Neutrophil (primary cell): ENCODE measurements around the gene ATP8B1.

Source experiments
- H3K27ac ChIP-seq: fragments of 200-600 bp; sonication (generic); 2 replicates; pipeline ENCODE4 v1.5.1; 2016; ENCODE audit warnings: mild to moderate bottlenecking, moderate library complexity
- H3K27me3 ChIP-seq: fragments of 200-600 bp; sonication (generic); 2 replicates; pipeline ENCODE4 v1.6.0; 2016; ENCODE audit warnings: mild to moderate bottlenecking
- H3K36me3 ChIP-seq: fragments of 200-600 bp; sonication (generic); 2 replicates; pipeline ENCODE4 v1.5.1; 2017
- H3K4me1 ChIP-seq, 2 experiments: fragments of 200-600 bp in 1 of 2; sonication (generic) in 1 of 2; 1 replicate in 1 of 2; 2 replicates in 1 of 2; pipeline versions ENCODE4 v1.5.1 to v1.6.1; 2013 to 2016; ENCODE audit warnings: low read depth in 1 of 2, low read length in 1 of 2, mild to moderate bottlenecking in 1 of 2, moderate library complexity in 1 of 2; ENCODE audit not compliant: control insufficient read depth in 1 of 2, insufficient read depth in 1 of 2
- H3K4me3 ChIP-seq, 2 experiments: fragments of 200-600 bp in 1 of 2; sonication (generic) in 1 of 2; 1 replicate in 1 of 2; 2 replicates in 1 of 2; pipeline ENCODE4 v1.5.1; 2013 to 2016; ENCODE audit warnings: low read depth in 1 of 2, low read length in 1 of 2, mild to moderate bottlenecking in 1 of 2, moderate library complexity in 1 of 2
- H3K9me3 ChIP-seq: fragments of 200-600 bp; sonication (generic); 2 replicates; pipeline ENCODE4 v1.5.1; 2016
- CTCF ChIP-seq: fragments of 200-600 bp; sonication (generic); IDR thresholded peaks from 2 replicates; pipeline ENCODE4 v1.5.1; 2016; ENCODE audit warnings: antibody characterized with exemption

The ATP8B1 gene

GRCh38 chr18:57698571-57699276 is 104.4 kb downstream of the ATP8B1 start:
- Histone ChIP-seq H3K4me3 (no peak overlapping the region), H3K9me3 (no peaks in the 10 kb centered on the region), H3K27me3 (no peaks in the 10 kb centered on the region), H3K36me3 (no peaks in the 10 kb centered on the region), H3K27ac (no peak overlapping the region), H3K4me1 (no peaks in the 10 kb centered on the region)
- no peak for TF ChIP-seq CTCF

- Histone ChIP-seq H3K27me3 (no peaks in the 10 kb centered on the region), H3K27ac (no peak overlapping the region), H3K4me1 (no peaks in the 10 kb centered on the region), H3K36me3 (no peaks in the 10 kb centered on the region), H3K4me3 (no peak overlapping the region), H3K9me3 (no peaks in the 10 kb centered on the region)
- no peak for TF ChIP-seq CTCF
Measured at GRCh38 chr18:57697426-57697825, 105.7 kb downstream of the ATP8B1 start.

GRCh38 chr18:57696271-57696670 is 106.8 kb downstream of the ATP8B1 start:
- H3K36me3 ChIP-seq = no peaks in the 10 kb centered on the region
- no peaks in the 10 kb centered on the region for H3K27me3 ChIP-seq
- TF ChIP-seq CTCF = no peak
- H3K27ac ChIP-seq = no peak overlapping the region
- no peaks in the 10 kb centered on the region for H3K4me1 ChIP-seq
- no peaks in the 10 kb centered on the region for H3K9me3 ChIP-seq
- H3K4me3 ChIP-seq = no peak overlapping the region

- Histone ChIP-seq H3K4me1 (no peaks in the 10 kb centered on the region), H3K9me3 (no peaks in the 10 kb centered on the region), H3K36me3 (no peaks in the 10 kb centered on the region), H3K27ac (no peak overlapping the region), H3K27me3 (no peaks in the 10 kb centered on the region), H3K4me3 (no peak overlapping the region)
- TF ChIP-seq CTCF = no peak
Measured at GRCh38 chr18:57691363-57691762, 111.8 kb downstream of the ATP8B1 start.

- Histone ChIP-seq H3K4me3 (no peak overlapping the region), H3K4me1 (no peaks in the 10 kb centered on the region), H3K36me3 (no peaks in the 10 kb centered on the region), H3K27me3 (no peaks in the 10 kb centered on the region), H3K9me3 (no peaks in the 10 kb centered on the region), H3K27ac (no peak overlapping the region)
- no peak for TF ChIP-seq CTCF
Measured at GRCh38 chr18:57687970-57688369, 115.1 kb downstream of the ATP8B1 start.
